HepG2 (cell line): Measurements from ENCODE around the gene NEURL1B. TPM values are rescaled to one million over a fixed set of nuclear protein-coding genes. Genes with fewer than 3 reads are reported as not detected.

Experiments used
- ATAC-seq: fragments of 200-7000 bp; cut with Tn5 transposase; 3 replicates; pipeline ENCODE4 v1.9.1; 2020; ENCODE audit warnings: mild to moderate bottlenecking, moderate library complexity
- BruUV-seq: library from RNA; stranded (reverse); fragments of 400-500 nt; replicated peaks from 2 replicates; lab custom pipeline; 2021; lab: Mats Ljungman, UMichigan
- CTCF ChIA-PET: fragments of 300-600 bp; formaldehyde crosslinking; extraction: SDS; loops from one replicate; lab custom pipeline; 2021; ENCODE audit warnings: low total read pairs, inconsistent platforms, low intra/inter-chr PET ratio; lab: Yijun Ruan, JAX
- POLR2A ChIA-PET: fragments of 350-600 bp; sonication (Branson Sonifier 250); formaldehyde crosslinking; loops from one replicate; lab custom pipeline; 2020; ENCODE audit warnings: antibody characterized with exemption, inconsistent platforms; lab: Yijun Ruan, JAX
- DNase-seq: peaks from one replicate; pipeline ENCODE4 v3.0.0-alpha.2; 2015; ENCODE audit warnings: low spot score
- FAIRE-seq: peaks from 3 replicates; lab custom pipeline; 2011; peaks lifted over from hg19 to GRCh38; lab: Jason Lieb, UNC
- H2AFZ ChIP-seq: one replicate; pipeline ENCODE4 v1.6.1; 2011; ENCODE audit warnings: low read length, inconsistent platforms
- H3K27ac ChIP-seq: fragments of 300-600 bp; 3 replicates; pipeline ENCODE4 v1.8.0; 2011; ENCODE audit warnings: mixed run types, mild to moderate bottlenecking, mixed read lengths, low read length, inconsistent platforms; ENCODE audit not compliant: insufficient read depth; ENCODE audit errors: extremely low read length
- H3K27me3 ChIP-seq, 2 experiments: fragments of 200-600 bp in 1 of 2; 2 replicates in 1 of 2; 3 replicates in 1 of 2; pipeline versions ENCODE4 v1.6.0 to v1.8.0; 2011; ENCODE audit warnings: low read length in 2 of 2, mild to moderate bottlenecking in 2 of 2, moderate library complexity in 2 of 2, inconsistent platforms in 1 of 2; ENCODE audit not compliant: insufficient read depth in 2 of 2, control insufficient read depth in 1 of 2
- H3K36me3 ChIP-seq, 2 experiments: fragments of 200-600 bp in 1 of 2; replicated peaks in 1 of 2; 2 replicates in 1 of 2; 3 replicates in 1 of 2; pipeline versions ENCODE4 v1.5.1 to v1.8.0; 2011; ENCODE audit warnings: low read length in 2 of 2, inconsistent platforms in 1 of 2; ENCODE audit not compliant: insufficient read depth in 2 of 2, control insufficient read depth in 1 of 2
- H3K4me1 ChIP-seq: 2 replicates; pipeline ENCODE4 v1.5.1; 2012; ENCODE audit warnings: low read length, inconsistent platforms; ENCODE audit not compliant: insufficient read depth
- H3K4me2 ChIP-seq: 2 replicates; pipeline ENCODE4 v1.6.0; 2011; ENCODE audit warnings: low read depth, low read length, inconsistent platforms
- H3K4me3 ChIP-seq, 3 experiments: fragments of 200-600 bp in 1 of 3; sonication (generic), shearing (Covaris generic) in 1 of 3; replicated peaks in 1 of 3; 2 replicates each; pipeline ENCODE4 v1.5.1; 2011 to 2016; ENCODE audit warnings: low read length in 3 of 3, inconsistent platforms in 2 of 3, low read depth in 2 of 3, mild to moderate bottlenecking in 2 of 3, control low read depth in 1 of 3, mixed read lengths in 1 of 3; ENCODE audit not compliant: insufficient read depth in 1 of 3
- H3K79me2 ChIP-seq: one replicate; pipeline ENCODE4 v1.6.1; 2011; ENCODE audit warnings: low read length, inconsistent platforms; ENCODE audit not compliant: insufficient read depth
- H3K9ac ChIP-seq: 2 replicates; pipeline ENCODE4 v1.6.0; 2011; ENCODE audit warnings: mild to moderate bottlenecking, low read depth, low read length, inconsistent platforms; ENCODE audit not compliant: insufficient read depth
- H3K9me3 ChIP-seq: 2 replicates; pipeline ENCODE4 v1.5.1; 2012; ENCODE audit warnings: mild to moderate bottlenecking, low read length
- H4K20me1 ChIP-seq: 2 replicates; pipeline ENCODE4 v1.6.0; 2011; ENCODE audit warnings: inconsistent platforms, mild to moderate bottlenecking, low read length, moderate library complexity; ENCODE audit not compliant: insufficient read depth
- NCOA2 ChIP-seq: sonication (generic); formaldehyde crosslinking; IDR thresholded peaks from 2 replicates; pipeline ENCODE4 v1.8.0; 2022; ENCODE audit warnings: inconsistent platforms
- NPAS2 ChIP-seq: sonication (generic); formaldehyde crosslinking; IDR thresholded peaks from 2 replicates; pipeline ENCODE4 v1.8.0; 2022; ENCODE audit warnings: mild to moderate bottlenecking, missing genetic modification reagents, borderline replicate concordance
- SALL1 ChIP-seq: sonication (generic); formaldehyde crosslinking; IDR thresholded peaks from 2 replicates; pipeline ENCODE4 v1.8.0; 2022; ENCODE audit warnings: mild to moderate bottlenecking, missing genetic modification reagents
- SKIL ChIP-seq: sonication (generic); formaldehyde crosslinking; IDR thresholded peaks from 2 replicates; pipeline ENCODE4 v1.8.0; 2022; ENCODE audit warnings: missing genetic modification reagents, mild to moderate bottlenecking, moderate library complexity, borderline replicate concordance
- ZNF20 ChIP-seq: sonication (generic); formaldehyde crosslinking; IDR thresholded peaks from 2 replicates; pipeline ENCODE4 v1.4.0; 2020; ENCODE audit warnings: mild to moderate bottlenecking, moderate library complexity, missing genetic modification reagents
- ZNF761 ChIP-seq: sonication (generic); formaldehyde crosslinking; conservative IDR thresholded peaks from 2 replicates; pipeline ENCODE4 v1.4.0; 2020; ENCODE audit warnings: mild to moderate bottlenecking, missing genetic modification reagents
- ZNF800 ChIP-seq: sonication (generic); formaldehyde crosslinking; IDR thresholded peaks from 2 replicates; pipeline ENCODE4 v1.4.0; 2020; ENCODE audit warnings: missing genetic modification reagents
- WGBS: methylation state at CpG from one replicate; pipeline ENCODE4 v1.1.6; 2017; ENCODE audit warnings: low lambda C conversion rate; 5-methylcytosine and 5-hydroxymethylcytosine counted together
- in situ Hi-C: cut with HindIII; loops from 2 replicates; pipeline ENCODE4 v1.10.0; 2017; ENCODE audit warnings: low pct_unique_long_range_greater_than_20kb; ENCODE audit not compliant: extremely low pct_ligation_motif_present
- intact Hi-C: fragments of 100-400 bp; cut with micrococcal nuclease; formaldehyde crosslinking; loops from one replicate; pipeline ENCODE4 v1.10.0; 2022; ENCODE audit not compliant: unreplicated experiment
- polyA plus RNA-seq, 8 experiments: library from polyadenylated mRNA; depleted of rRNA in 3 of 8; stranded (reverse) in 7 of 8; unstranded in 1 of 8; fragments of >200 nt; fragmentation: Illumina TruSeq in 4 of 8; extraction: Trizol in 4 of 8; gene quantifications; 2 replicates each; pipeline versions ENCODE4 v1.2.1 to v1.2.3, GENCODE V29; 2011 to 2016; ENCODE audit warnings: low read depth in 4 of 8, missing spikeins in 1 of 8, mixed read lengths in 1 of 8; ENCODE audit not compliant: insufficient read depth in 1 of 8
- total RNA-seq, 5 experiments: library from RNA; depleted of rRNA; stranded (reverse); fragments of >200 nt; fragmentation: Illumina TruSeq; extraction: Trizol; gene quantifications; 2 replicates each; pipeline ENCODE4 v1.2.3, GENCODE V29; 2016; ENCODE audit warnings: low read depth in 1 of 5
- TF ChIP-seq, protein P1 (sequence below): sonication (generic); formaldehyde crosslinking; IDR thresholded peaks from 2 replicates; pipeline ENCODE4 v1.4.0; 2020; ENCODE audit warnings: missing genetic modification reagents

Gene NEURL1B
- total and polyA plus RNA-seq, 2 of the 13 experiments (the other 11 are each of a cell fraction or from before 2014, with no cell fraction given): 0.09 to 0.13 TPM

- H3K9me3 ChIP-seq: no peaks in the 10 kb centered on the region
- no peaks in the 10 kb centered on the region for H3K4me1 ChIP-seq
- ChIA-PET CTCF (no interaction called here), POLR2A (no interaction called here)
- H4K20me1 ChIP-seq: no peaks in the 10 kb centered on the region
- no peaks in the 10 kb centered on the region for H3K79me2 ChIP-seq
- DNase-seq (no peak), FAIRE-seq (no peak)
- H3K4me2 ChIP-seq: no peak overlapping the region
- H3K9ac ChIP-seq: no peak overlapping the region
- TF ChIP-seq ZNF761 (CRISPR knock-in tag) (no peak), ZNF20 (CRISPR knock-in tag) (no peak), ZNF800 (CRISPR knock-in tag) (no peak), NCOA2 (CRISPR knock-in tag) (no peak), NPAS2 (no peak), SKIL (CRISPR knock-in tag) (no peak), SALL1 (no peak)
- TF ChIP-seq, protein P1, sequence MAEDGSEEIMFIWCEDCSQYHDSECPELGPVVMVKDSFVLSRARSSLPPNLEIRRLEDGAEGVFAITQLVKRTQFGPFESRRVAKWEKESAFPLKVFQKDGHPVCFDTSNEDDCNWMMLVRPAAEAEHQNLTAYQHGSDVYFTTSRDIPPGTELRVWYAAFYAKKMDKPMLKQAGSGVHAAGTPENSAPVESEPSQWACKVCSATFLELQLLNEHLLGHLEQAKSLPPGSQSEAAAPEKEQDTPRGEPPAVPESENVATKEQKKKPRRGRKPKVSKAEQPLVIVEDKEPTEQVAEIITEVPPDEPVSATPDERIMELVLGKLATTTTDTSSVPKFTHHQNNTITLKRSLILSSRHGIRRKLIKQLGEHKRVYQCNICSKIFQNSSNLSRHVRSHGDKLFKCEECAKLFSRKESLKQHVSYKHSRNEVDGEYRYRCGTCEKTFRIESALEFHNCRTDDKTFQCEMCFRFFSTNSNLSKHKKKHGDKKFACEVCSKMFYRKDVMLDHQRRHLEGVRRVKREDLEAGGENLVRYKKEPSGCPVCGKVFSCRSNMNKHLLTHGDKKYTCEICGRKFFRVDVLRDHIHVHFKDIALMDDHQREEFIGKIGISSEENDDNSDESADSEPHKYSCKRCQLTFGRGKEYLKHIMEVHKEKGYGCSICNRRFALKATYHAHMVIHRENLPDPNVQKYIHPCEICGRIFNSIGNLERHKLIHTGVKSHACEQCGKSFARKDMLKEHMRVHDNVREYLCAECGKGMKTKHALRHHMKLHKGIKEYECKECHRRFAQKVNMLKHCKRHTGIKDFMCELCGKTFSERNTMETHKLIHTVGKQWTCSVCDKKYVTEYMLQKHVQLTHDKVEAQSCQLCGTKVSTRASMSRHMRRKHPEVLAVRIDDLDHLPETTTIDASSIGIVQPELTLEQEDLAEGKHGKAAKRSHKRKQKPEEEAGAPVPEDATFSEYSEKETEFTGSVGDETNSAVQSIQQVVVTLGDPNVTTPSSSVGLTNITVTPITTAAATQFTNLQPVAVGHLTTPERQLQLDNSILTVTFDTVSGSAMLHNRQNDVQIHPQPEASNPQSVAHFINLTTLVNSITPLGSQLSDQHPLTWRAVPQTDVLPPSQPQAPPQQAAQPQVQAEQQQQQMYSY (CRISPR knock-in tag): no peak
- TF ChIP-seq, all 625 proteins: peak for 0
- no peak overlapping the region for H2AFZ ChIP-seq
- peaks cover 6 to 14% of the 10 kb centered on the region in 2 experiments; a peak in 3 of 5 replicates for H3K27me3 ChIP-seq
- no TSS peak for BruUV-seq
- no peak overlapping the region for H3K4me3 ChIP-seq
- H3K27ac ChIP-seq: no peak overlapping the region
- intact Hi-C loops: no loop called here
- no peak for ATAC-seq
- in situ Hi-C loops: no loop called here
- H3K36me3 ChIP-seq: no peaks in the 10 kb centered on the region
- 61% methylated on average over 8 of the region's 14 CpGs for WGBS
These were observed 43.3 kb upstream of the NEURL1B start for GRCh38 chr5:172597755-172598155.
